GM06990 (cell line): Measurements from ENCODE around the gene INO80C.
A peak's percentile ranks its signal among the peaks of the same experiment; 100 is the strongest.

Source experiments
- DNase-seq: peaks from one replicate; pipeline ENCODE4 v3.0.0-alpha.2; 2011; ENCODE audit not compliant: insufficient read length; ENCODE audit errors: extremely low read depth
- H3K27me3 ChIP-seq: replicated peaks from 2 replicates; pipeline ENCODE4 v1.6.0; 2011; ENCODE audit warnings: low read length; ENCODE audit not compliant: control insufficient read depth, insufficient read depth
- H3K36me3 ChIP-seq: 2 replicates; pipeline ENCODE4 v1.5.1; 2011; ENCODE audit warnings: low read length; ENCODE audit not compliant: control insufficient read depth, insufficient read depth
- H3K4me3 ChIP-seq: replicated peaks from 2 replicates; pipeline ENCODE4 v1.5.1; 2011; ENCODE audit warnings: low read depth, mild to moderate bottlenecking, control low read depth, low read length
- TF ChIP-seq, protein P1 (sequence below): IDR thresholded peaks from 2 replicates; pipeline ENCODE4 v1.5.1; 2011; ENCODE audit warnings: low read length, control low read depth, mild to moderate bottlenecking, inconsistent platforms; ENCODE audit not compliant: insufficient read depth, poor library complexity, severe bottlenecking

The INO80C gene

GRCh38 chr18:35468711-35469110 lies 29.0 kb downstream of the INO80C start:
- DNase-seq, result no peak
- H3K27me3 ChIP-seq, result no peaks in the 10 kb centered on the region
- no peak overlapping the region for H3K4me3 ChIP-seq
- no peaks in the 10 kb centered on the region for H3K36me3 ChIP-seq
- TF ChIP-seq, protein P1, sequence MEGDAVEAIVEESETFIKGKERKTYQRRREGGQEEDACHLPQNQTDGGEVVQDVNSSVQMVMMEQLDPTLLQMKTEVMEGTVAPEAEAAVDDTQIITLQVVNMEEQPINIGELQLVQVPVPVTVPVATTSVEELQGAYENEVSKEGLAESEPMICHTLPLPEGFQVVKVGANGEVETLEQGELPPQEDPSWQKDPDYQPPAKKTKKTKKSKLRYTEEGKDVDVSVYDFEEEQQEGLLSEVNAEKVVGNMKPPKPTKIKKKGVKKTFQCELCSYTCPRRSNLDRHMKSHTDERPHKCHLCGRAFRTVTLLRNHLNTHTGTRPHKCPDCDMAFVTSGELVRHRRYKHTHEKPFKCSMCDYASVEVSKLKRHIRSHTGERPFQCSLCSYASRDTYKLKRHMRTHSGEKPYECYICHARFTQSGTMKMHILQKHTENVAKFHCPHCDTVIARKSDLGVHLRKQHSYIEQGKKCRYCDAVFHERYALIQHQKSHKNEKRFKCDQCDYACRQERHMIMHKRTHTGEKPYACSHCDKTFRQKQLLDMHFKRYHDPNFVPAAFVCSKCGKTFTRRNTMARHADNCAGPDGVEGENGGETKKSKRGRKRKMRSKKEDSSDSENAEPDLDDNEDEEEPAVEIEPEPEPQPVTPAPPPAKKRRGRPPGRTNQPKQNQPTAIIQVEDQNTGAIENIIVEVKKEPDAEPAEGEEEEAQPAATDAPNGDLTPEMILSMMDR, result no peak

DNA sequence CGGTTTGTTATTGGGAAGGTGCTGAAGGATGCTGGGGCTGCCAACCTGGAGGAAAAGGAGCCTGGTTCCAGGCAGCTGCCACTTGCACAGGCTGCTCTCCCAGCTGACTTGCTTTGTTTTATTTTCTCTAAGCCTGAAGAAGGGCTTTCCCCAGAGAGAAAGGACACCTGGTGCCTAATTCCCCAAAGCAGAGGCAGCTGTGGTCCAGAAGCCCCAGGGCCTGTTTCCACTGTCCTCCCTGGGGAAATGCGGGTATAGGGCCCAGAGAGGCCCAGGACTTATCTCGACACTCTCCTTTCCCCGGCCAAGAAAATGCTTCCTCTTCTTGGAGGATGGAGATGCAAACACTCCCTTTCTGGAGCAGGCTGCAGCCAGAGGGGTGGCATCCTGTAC lies 30.1 kb downstream of the INO80C start:
- peak; percentile 31 for DNase-seq

GRCh38 chr18:35466815-35467623 lies 30.7 kb downstream of the INO80C start:
- Histone ChIP-seq H3K27me3 (no peaks in the 10 kb centered on the region), H3K4me3 (no peak overlapping the region), H3K36me3 (no peaks in the 10 kb centered on the region)
- DNase-seq, result no peak
- TF ChIP-seq, protein P1, result no peak

More for the DNA sequence above, 30.1 kb downstream of the INO80C start:
- Histone ChIP-seq H3K27me3 (no peaks in the 10 kb centered on the region), H3K4me3 (no peak overlapping the region), H3K36me3 (no peaks in the 10 kb centered on the region)
- TF ChIP-seq, protein P1, result no peak

DNA sequence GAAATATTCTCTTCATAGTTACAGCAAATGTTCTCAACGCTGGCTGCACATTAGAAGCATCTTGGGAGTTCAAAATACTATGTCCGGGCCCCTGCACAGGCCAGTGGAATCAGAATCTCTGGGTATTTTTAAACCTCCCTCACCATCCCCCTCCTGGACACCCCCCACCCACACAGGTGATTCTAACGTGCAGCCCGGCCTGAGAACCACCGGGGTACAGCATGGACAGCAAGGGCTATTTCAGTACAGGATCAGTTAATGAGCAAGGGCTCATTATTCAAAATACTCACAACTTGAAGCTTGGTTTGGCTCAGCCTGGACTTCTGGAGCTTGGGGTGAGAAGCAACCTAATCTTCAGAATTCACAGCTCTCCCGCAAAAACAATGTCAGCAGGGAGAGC lies 31.4 kb downstream of the INO80C start:
- H3K27me3 ChIP-seq, result no peaks in the 10 kb centered on the region
- no peaks in the 10 kb centered on the region for H3K36me3 ChIP-seq
- H3K4me3 ChIP-seq, result no peak overlapping the region
- TF ChIP-seq, protein P1, result no peak
- no peak for DNase-seq

GRCh38 chr18:35465329-35465728 lies 32.4 kb downstream of the INO80C start:
- Histone ChIP-seq H3K36me3 (no peaks in the 10 kb centered on the region), H3K27me3 (no peaks in the 10 kb centered on the region), H3K4me3 (no peak overlapping the region)
- DNase-seq, result no peak
- TF ChIP-seq, protein P1, result no peak
